Measurements from ENCODE around the gene ALAD.

DNA sequence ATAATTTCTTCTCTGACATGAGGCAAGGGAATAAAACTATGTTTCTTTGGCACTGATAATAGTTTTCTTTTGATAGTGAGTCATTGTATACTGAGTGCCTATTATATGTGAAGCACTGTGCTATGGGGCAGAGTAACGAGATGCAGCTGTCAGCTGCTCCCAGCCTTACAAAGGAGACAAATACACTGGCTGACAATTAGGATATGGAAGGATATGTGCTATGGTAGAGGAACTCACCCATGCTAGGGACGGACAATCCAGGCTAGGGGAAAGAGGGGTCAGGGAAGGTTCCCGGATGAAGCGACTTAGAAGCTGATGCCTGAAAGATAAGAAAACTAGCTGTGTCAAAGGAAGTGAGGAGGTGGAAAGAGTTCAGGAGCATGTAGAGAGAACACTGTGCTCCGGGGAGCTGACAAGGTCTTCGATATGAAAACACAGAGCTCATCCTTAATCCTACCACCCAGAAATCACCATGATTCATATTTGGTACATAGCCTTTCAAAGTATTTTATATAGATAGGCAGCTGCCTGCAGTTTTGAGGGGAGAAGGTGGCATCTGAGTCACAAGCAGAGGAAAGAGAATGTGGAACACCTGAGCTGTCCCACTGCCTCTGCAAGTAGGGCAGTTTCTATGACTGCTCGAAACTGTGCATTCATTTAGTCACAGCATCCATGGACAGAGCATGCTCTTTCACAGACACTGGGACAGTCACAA is 39.6 kb downstream of the ALAD start:
- TF ChIP-seq, protein P1, sequence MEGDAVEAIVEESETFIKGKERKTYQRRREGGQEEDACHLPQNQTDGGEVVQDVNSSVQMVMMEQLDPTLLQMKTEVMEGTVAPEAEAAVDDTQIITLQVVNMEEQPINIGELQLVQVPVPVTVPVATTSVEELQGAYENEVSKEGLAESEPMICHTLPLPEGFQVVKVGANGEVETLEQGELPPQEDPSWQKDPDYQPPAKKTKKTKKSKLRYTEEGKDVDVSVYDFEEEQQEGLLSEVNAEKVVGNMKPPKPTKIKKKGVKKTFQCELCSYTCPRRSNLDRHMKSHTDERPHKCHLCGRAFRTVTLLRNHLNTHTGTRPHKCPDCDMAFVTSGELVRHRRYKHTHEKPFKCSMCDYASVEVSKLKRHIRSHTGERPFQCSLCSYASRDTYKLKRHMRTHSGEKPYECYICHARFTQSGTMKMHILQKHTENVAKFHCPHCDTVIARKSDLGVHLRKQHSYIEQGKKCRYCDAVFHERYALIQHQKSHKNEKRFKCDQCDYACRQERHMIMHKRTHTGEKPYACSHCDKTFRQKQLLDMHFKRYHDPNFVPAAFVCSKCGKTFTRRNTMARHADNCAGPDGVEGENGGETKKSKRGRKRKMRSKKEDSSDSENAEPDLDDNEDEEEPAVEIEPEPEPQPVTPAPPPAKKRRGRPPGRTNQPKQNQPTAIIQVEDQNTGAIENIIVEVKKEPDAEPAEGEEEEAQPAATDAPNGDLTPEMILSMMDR (IDR thresholded peaks at IDR 0.05), result no peak
- no peak for TF ChIP-seq POLR2A (IDR thresholded peaks at IDR 0.05)
- TF ChIP-seq POLR2AphosphoS5 (IDR thresholded peaks at IDR 0.05), result no peak
- TF ChIP-seq EP300 (IDR thresholded peaks at IDR 0.05), result no peak

Data from sigmoid colon (tissue), 4 donors.